Stimulated activated naive CD8-positive, alpha-beta T cell treated with anti-CD3 and anti-CD28 coated beads, Interleukin-15, Interleukin-2, amounts not matched to agents 100 U/mL and 50 U/mL, for 24 hours (primary cell): ENCODE measurements around the gene RAB43.
"Not testable (repeated sequence)": the region's sequence is repeated elsewhere in the genome, so short reads cannot be mapped to it uniquely, and the experiment has no call there.

Experiments
- ATAC-seq: fragments of 150-1000 bp; cut with Tn5 transposase; one replicate; pipeline ENCODE4 v1.10.0; 2021
- DNase-seq: peaks from one replicate; pipeline ENCODE4 v3.0.0; 2021

RAB43 gene

DNA sequence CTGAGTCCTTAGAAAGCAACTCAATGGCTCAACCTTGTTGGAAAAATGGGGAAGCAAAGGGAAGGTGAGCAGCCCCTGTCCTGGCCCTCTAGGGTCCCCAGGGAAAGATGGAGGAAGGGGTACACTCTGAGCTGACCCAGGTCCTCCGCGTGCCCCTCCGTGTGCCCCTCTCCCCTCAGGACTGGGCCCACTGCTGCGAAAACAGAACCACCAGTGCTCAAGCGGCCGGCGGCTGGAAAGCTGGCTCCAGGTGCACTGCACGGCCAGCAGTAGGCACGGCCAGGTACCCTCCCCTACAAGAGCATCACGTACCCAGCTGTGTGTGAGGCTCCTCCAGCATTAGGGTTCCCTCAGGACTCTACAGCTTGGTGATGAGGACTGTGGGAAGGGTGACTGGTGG is 26.3 kb downstream of the RAB43 start:
- DNase-seq = no peak
- ATAC-seq = no peak

DNA sequence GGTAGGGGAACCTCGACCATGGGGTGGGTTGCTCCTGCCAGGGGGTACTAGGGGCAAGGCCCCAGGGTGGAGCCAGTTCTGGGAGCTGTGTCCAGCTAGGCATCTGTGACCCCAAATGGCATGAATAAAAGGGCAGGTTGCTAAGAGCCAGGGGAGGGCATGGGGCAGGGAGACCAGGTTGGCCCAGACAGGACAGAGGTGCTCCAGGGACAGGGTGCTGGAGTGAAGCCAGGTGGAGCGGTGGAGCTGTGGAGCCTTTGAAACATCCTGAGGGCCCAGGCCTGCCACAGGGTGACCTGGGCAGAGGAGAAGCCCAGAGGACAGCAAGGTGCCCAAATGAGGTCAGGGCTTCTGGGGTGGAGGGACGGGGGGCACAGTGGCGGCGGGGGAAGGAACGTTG is 33.3 kb downstream of the RAB43 start:
- not testable (repeated sequence) for DNase-seq, ATAC-seq

DNA sequence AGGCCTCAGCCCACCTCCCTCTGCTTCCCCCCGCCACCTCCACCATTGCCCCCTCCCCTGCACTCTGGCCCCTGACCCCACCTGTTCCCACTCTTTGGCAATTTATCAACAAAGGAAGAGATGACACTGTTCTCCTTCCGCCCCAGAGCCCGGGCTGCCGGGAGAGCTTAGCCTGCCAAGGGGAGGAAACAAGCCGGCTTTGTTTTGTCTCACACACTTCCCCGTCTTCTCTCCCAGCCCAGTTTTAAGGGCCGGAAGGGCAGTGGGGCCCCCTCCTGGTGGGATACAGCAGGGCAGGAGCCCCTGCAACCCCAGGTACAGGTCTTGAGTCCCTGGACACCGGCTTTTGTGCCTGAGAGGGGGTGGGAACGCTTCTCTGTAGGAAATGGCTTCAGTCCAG is 33.7 kb downstream of the RAB43 start:
- ATAC-seq = peak; percentile 50
- not testable (repeated sequence) for DNase-seq

DNA sequence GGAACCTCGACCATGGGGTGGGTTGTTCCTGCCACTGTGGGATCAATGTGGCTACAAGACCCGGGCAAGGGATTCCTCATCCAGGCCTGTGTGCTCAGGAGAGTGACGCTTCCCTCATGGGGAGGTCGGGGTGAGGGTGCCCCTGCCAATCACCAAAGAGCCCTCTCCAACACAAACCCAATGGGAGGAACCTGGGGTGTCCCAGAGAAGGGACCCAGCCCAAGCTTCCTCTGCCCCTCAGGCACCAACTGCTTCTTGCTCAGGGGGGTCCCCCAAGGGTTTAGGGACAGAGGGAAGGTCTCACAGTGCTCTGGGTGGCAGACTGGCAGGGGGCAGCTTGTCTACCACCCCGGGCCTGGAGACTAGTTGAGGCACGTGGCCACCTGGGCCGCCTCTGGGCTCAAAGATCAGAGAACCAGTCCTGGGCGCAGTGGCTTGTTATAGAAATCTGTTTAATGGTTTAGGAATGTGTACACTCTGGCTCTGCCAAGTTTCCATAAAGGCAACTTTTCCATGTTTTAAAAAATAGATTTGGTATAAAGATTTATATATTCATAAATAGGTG is 34.4 kb downstream of the RAB43 start:
- ATAC-seq = no peak
- DNase-seq = no peak

DNA sequence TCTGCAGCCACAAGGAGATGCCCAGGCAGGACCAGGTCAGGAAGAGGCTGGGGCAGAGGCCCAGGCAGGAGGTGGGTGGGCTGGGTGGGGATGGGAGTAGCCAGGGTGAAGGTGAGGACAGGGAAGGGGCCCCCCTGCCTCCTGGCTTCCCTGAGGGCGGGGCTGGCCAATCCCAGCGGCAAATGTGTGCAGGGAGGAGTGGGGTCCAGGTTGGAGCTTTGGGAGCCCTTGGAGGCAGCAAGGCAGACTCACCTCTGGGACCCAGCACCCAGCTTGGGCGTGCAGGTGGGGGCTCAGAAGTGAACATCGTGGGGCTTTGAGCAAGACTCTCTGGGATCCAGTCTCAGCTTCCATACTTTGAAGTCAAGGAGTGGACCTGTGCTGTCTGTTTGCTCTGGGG is 35.8 kb downstream of the RAB43 start:
- no peak for DNase-seq
- ATAC-seq = no peak

DNA sequence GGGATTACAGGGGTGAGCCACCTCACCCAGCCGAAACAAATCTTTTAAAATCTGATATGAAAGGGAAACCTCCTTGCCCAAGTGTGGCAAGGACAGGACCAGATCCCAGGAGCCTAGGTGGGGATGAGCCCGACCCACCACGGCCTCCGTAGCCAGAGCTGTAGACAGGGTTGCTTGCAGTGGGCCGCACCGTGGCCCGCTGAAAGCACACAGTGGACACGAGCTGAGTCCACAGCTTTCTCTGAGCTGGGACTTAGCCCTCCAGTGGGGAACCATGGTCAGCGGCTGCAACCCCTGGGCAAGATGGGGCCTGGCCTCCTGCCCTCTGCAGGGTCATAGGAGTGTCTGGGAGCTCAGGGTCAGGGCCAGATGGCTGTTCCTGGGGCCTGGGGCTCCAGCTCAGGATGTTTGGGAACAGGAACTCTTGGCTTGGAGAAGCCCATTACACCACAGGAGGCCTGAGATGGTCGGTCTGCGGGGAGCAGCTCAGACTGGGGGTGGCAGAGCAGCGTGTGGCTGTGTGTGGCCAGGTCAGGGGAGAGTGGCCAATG is 36.4 kb downstream of the RAB43 start:
- no peak for ATAC-seq

DNA sequence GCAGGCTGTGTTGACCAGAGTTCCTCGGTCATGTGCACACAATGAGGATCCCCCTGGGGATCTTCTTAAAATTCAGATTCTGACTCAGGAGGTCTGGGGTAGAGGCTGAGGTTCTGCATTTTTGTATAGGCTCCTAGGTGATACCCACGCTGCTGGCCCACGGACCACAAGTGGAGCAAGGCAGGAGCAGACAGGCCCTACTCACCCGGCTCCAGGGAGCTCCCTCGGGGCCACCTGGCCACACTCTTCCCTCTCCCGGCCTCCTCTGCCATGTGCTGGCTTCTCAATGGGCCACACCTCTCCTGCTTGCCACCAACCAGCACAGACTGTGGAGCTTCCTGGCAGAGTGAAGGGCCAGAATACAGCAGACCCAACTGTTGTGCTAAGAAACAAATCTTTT is 37.1 kb downstream of the RAB43 start:
- ATAC-seq (no peak), DNase-seq (no peak)

More for the DNA sequence above, 36.4 kb downstream of the RAB43 start:
- DNase-seq = no peak

DNA sequence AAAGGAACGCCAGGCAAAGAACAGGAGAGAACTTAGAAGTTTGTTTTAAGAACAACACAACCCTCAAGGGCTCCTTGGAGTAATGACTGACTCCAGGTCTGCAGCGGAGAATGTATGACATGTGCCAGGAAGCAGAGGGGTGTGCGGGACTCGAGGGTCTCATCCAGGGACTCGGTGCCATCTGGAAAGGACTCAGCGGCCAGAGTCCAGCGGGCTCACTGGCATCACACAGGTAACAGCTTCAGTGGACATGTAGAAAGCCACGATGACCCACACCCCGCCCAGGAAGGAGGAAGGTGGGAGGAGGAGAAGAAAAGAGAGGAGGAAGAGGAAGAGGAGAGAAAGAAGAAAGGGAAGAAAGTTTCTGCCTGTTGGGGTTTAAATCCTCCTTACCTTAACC is 39.6 kb downstream of the RAB43 start:
- DNase-seq (no peak), ATAC-seq (no peak)

DNA sequence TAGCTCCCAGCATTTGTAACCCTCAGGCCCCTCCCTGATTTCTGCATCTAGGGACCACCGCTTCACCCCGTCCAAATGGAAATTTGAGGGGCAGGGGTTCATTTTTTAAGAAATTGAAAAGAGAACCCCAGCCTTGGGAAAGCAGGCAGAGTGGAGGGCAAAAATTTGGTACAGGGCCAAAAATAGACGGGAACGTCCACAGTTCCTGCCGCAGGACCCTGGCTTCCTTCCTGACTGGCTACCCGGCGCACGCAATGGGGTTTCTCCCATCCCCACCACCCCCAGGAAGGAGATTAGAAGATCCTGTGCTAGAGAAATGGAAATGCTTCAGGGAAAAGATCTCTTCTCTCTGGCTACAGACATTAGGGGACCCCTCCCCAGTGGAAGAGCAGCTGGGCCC is 40.1 kb downstream of the RAB43 start:
- DNase-seq = no peak
- no peak for ATAC-seq

DNA sequence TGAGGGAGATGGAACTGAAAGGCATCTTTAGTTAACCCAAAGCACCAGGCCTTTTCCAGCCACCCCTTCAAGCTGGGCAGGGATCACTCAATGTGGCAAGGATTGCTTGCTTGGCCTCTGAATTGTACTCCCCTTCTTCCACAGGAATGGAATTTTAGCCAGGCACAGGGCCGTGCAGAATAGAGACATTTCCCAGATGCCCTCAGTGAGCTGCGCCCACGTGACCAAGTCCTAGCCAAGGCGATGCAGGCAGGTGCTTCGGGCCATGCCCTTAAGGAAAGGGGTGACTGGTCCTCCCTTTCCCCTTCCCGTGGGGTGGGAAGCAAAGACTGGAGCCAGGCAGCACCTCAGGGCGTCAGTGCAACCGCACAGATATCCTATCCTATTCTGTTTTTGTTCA is 43.1 kb downstream of the RAB43 start:
- DNase-seq (no peak), ATAC-seq (no peak)

DNA sequence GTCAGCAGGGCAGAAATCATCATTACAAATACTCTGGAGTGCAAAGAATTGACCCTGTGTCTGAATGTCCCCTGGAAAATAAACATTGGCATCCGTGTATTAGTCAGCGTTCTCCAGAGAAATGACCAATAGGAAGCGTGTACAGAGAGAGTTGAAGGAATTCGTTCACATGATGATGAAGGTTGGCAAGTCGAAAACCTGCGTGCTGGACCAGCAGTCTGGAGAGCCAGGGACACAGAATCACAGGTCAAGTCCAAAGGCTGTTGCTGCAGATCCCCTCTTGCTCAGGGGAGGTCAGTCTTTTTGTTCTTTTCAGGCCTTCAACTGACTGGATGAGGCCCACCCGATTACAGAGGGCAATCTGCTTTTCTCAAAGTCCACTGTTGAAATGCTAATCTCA is 44.4 kb downstream of the RAB43 start:
- DNase-seq = no peak
- no peak for ATAC-seq

DNA sequence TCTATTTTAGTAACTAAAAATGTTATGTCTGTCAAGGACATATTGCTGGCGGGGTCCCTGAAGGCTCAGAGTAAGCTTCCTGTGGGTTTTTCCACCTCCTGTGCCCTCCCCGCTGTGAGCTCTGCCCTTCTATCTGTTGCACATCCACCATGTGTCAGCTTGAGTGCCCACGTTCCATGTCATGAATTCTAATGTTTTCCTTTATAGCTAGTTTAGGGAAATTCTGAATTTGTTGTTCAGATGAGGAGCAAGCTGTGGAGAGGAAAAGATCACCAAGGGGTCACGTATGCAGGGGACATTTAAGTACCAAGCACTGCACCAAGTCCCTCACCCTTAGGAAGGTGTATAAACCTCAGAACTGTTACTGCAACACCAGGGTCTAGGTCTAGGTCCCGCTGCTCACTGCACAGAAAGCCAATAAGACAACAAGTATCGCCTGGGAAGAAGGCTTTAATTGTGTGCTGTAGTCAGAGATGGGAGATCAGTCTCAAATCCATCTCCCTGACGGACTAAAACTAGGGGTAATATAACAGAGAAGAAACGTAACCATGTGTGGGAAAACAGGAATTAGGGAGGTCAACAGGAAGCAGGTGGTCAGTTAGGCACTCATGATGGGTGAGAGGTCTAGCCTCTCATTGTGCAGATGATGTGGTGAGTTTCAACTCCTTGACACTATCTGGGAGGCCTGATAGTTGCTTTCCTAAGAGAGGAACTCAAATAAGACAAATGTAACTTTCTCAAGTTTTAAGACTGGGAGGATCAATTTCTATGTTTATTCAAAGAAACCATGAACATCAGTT is 51.3 kb downstream of the RAB43 start:
- ATAC-seq (peak; percentile 8), DNase-seq (no peak)

DNA sequence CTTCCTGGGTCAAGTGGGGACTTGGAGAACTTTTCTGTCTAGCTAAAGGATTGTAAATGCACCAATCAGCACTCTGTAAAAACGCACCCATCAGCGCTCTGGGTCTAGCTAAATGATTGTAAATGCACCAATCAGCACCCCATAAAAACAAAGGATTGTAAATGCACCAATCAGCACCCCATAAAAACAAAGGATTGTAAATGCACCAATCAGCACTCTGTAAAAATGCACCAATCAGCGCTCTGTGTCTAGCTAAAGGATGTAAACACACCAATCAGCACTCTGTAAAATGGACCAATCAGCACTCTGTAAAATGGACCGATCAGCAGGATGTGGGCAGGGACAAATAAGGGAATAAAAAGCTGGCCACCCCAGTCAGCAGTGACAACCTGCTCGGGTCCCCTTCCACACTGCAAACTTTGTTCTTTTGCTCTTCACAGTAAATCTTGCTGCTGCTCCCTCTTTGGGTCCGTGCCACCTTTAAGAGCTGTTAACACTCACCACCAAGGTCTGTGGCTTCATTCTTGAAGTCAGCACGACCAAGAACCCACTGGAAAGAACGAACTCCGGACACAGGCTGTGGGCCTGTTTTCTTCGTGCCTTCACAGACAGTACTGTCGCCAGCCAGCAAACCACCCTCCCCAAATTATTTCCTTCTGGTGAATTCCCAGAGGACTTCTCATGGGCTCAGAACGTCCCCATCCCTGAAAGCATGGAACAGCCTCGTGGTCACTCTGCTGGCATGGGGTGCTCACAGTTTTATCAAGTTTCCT is 52.1 kb downstream of the RAB43 start:
- DNase-seq, ATAC-seq: not testable (repeated sequence)

DNA sequence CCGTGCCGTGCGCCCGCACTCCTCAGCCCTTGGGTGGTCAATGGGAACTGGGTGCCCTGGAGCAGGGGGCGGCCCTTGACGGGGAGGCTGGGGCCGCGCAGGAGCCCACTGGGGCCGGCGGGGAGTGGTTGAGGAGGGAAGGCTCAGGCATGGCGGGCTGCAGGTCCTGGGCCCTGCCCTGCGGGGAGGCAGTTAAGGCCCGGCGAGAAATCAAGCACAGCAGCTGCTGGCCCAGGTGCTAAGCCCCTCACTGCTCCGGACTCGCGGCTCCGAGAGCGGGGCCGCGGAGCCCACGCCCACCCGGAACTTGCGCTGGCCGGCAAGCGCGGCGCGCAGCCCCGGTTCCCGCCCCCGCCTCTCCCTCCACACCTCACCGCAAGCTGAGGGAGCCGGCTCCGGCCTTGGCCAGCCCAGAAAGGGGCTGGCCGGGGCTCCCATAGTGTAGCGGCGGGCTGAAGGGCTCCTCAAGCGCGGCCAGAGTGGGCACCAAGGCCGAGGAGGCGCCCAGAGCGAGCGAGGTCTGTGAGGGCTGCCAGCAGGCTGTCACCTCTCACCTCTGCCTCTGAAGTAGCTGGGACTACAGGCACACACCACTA is 53.2 kb downstream of the RAB43 start:
- peak; percentile 21 for DNase-seq

DNA sequence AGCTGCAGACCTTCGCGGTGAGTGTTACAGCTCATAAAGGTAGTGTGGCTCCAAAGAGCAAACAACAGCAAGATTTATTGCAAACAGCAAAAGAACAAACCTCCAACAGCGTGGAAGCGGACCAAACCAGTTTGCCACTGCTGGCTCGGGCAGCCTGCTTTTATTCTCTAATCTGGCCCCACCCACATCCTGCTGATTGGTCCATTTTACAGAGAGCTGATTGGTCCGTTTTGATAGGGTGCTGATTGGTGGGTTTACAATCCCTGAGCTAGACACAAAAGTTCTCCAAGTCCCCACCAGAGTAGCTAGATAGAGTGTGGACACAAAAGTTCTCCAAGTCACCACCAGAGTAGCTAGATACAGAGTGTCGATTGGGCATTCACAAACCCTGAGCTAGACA is 53.9 kb downstream of the RAB43 start:
- not testable (repeated sequence) for ATAC-seq
- peak; percentile 30 for DNase-seq

More for the DNA sequence above, 53.2 kb downstream of the RAB43 start:
- peak; percentile 40 for ATAC-seq

DNA sequence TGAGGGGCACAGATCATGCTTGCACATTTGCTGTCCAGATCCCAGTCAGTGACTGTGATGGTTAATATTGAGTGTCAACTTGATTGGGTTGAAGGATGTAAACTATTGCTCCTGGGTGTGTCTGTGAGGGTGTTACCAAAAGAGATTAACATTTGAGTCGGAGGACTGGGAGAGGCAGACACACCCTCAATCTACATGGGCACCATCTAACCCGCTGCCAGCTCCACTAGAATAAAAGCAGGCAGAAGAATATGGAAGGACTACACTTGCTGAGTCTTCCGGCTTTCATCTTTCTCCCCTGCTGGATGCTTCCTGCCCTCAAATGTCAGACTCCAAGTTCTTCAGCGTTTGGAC is 55.9 kb downstream of the RAB43 start:
- DNase-seq = no peak

DNA sequence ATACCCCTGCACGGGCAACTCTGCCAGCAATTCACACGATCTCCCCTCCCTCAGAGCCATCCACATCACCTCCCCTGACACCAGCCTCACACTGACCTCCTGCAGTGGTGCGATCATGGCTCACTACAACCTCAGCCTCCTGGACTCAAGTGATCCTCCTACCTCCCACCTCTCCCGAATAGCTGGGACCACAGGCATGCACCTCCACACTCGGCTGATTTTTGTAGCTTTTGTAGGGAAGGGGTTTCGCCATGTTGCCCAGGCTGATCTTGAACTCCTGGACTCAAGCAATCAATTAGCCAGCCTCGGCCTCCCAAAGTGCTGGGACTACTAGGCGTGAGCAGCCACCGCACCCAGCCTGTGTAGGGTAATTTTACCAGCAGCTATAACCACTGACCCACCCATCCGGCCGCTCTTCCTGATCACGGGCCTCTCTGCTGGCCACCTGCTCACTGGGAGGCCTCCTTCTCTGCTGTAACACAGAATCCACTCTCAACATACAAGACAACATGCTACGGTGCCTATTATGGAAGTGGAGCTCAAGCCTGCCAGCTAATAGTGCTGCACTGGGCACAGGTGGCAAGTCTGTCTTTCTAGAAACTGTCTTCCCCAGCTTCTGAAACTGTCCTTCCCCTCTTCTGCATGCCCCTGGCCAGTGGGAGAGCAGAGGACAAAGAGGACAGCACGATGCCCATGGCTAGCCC is 56.4 kb downstream of the RAB43 start:
- ATAC-seq (no peak), DNase-seq (no peak)

More for the DNA sequence above, 55.9 kb downstream of the RAB43 start:
- no peak for ATAC-seq

DNA sequence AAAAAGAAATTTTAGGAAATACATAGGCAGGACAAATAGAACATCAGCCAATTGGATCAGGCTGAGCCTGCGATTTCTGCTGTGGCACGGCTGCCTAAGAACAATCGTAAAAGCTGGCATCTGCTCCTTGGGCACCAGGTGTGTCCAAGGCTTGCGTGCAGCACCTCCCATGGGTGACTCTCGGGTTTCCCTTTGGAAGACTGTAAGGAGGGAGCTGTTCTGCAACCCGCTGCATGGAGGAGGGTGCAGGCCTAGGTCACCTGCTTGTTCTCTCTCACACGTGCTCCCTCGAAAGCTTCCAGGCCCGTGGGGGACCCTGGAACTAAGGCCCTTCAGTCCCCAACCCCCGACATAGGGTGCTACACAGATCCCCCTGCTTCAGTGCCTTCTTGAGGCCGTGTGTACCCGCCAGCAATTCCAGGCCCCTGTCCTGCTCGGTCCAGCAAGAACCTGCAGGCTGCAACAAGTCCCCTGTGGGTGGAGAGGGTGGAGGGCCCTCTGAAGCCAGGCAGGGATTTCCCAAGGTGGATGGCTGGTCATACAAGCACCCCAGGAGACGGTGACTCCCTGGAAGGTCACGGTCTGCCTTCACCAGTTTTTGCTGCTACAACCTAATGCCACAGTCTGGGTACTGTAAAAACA is 57.6 kb downstream of the RAB43 start:
- ATAC-seq (no peak), DNase-seq (no peak)

DNA sequence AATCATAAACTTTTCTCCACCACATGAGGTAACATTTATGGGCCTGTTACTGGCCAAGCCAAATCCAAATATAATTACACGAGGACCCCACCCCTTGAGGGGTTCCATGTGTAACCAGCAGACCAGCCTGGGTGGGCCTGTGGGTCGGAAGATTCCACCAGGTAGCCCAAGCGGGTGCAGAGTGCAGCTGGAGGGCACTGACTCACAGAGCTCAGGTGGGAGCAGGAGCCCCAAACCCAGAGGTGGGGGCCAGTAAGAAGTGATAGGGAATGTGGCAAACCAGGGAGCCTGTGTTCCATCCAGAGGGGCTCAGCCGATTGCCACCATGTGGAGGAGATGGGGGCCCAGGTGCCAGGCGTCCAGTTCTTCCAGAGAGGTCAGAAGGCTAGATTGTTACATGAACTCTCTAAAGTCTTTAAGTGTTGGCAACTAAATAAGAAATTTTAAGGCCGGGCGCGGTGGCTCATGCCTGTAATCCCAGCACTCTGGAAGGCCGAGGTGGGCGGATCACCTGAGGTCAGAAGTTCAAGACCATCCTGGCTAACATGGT is 58.4 kb downstream of the RAB43 start:
- ATAC-seq (no peak), DNase-seq (no peak)

DNA sequence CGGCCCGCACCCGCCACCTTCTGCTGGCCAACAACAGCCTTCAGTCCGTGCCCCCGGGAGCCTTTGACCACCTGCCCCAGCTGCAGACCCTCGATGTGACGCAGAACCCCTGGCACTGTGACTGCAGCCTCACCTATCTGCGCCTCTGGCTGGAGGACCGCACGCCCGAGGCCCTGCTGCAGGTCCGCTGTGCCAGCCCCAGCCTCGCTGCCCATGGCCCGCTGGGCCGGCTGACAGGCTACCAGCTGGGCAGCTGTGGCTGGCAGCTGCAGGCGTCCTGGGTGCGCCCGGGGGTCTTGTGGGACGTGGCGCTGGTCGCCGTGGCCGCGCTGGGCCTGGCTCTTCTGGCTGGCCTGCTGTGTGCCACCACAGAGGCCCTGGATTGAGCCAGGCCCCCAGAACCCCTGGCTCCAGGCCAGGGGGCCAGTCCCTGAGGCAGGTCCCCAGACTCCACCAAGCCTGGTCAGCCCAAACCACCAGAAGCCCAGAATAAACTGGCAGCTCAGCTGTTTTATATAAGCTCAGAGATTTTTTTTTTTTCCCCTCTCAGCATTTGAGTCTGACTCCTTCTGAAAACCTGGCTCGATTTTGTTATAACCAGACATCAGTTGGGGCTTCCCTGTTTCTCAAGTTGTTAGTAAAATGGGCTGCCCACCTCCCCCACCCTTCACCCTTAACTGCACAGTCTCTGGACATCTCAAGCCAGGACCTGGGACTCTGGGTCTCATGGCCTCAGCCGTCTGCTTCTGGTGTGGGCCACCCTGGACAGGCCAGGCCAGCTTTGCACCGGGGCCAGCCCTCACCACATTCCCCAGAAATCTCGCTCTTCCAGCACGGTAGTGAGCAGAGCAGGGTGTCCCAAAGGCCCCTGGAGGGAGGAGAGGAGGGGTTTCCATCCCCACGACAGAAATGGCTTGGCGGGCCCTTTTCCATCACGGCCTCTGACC is 59.4 kb downstream of the RAB43 start:
- ATAC-seq (no peak), DNase-seq (no peak)
